HG02642 (cell line): ENCODE measurements around the gene PDLIM7.
A peak's percentile ranks its signal among the peaks of the same experiment; 100 is the strongest.

Experiments
- ATAC-seq: cut with Tn5 transposase; IDR thresholded peaks from one replicate; pipeline ENCODE4 v1.9.1; 2021; ENCODE audit warnings: mild to moderate bottlenecking; ENCODE audit not compliant: unreplicated experiment, poor library complexity

The PDLIM7 gene

DNA sequence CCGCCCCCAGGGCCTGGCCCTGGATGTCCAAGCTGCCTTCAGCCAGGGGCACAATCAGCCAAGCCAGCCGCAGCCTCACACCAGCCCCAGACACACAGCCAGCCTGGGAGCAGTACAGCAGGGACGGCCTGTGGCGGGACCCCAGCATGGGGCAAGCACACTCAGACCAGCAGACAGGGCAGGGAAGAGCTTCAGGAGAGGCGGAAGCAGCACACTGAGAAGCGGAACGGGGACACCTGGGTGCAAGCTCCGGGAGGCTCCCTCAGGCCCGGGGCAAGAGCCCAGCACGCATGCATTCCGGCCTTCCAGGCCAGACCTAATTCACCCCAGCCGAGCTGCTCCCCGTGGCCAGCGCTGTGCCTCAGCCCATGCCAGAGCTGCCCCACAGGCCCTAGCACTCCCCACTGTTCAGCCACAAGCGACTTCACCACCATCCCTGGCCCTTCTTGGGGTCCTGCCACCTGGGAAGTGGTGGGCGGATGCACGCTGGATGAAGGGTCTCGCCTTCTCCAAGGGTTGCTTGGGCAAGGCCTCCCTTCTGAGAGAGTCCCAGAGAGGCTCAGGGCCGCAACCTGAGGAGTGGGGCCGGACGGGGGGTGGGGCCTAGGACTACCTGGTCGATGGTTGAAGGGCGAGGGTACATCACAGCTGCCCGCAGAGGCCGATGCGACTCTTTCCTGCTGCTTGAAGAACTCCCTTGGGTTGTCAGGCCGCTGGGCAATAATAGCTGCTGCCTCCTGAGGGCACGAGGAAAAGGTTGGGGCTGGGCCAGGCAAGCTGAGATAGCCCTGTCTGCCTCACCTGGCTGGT lies 37.4 kb downstream of the PDLIM7 start:
- no peak for ATAC-seq

DNA sequence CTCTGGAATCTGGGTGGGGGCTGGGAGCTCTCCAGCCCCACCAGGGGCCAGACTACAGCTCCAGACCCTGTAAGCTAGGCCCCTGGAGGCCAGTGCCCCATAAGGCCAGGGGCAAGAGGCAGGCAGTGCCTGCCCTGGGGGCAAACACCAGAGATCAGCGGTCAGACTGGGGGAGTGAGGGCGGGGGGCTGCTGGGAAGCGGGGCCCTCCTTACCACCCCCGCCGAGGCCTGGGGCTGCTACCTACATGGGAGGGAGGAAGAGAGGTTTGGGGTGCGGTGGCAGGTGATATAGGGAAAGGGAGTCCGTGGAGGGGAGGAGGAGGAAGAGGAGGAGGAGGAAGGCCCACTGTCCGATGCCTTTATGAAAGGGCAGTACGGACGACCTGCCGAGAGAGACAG lies 38.0 kb downstream of the PDLIM7 start:
- no peak for ATAC-seq

DNA sequence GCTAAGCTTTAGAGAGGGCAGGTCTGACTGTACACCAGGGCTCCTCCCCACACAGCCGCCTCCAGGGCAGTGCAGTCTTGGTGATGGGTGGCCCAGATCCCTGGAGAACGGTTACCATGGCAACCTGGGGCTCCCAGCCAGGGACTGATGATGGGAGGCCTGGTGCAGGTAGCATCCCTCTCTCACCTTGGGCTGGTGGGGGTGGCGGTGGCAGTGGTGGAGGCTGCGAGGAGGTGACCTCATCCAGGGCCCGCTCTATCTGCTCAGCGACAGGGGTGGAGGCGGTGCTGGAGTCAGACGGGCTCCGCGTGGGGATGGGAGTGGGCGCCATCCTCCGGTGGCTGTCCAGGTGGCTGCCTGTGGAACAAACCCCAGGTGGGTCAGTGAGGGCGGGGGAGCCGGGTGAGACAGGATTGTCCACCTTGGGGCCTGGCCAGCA lies 38.5 kb downstream of the PDLIM7 start:
- ATAC-seq: no peak

DNA sequence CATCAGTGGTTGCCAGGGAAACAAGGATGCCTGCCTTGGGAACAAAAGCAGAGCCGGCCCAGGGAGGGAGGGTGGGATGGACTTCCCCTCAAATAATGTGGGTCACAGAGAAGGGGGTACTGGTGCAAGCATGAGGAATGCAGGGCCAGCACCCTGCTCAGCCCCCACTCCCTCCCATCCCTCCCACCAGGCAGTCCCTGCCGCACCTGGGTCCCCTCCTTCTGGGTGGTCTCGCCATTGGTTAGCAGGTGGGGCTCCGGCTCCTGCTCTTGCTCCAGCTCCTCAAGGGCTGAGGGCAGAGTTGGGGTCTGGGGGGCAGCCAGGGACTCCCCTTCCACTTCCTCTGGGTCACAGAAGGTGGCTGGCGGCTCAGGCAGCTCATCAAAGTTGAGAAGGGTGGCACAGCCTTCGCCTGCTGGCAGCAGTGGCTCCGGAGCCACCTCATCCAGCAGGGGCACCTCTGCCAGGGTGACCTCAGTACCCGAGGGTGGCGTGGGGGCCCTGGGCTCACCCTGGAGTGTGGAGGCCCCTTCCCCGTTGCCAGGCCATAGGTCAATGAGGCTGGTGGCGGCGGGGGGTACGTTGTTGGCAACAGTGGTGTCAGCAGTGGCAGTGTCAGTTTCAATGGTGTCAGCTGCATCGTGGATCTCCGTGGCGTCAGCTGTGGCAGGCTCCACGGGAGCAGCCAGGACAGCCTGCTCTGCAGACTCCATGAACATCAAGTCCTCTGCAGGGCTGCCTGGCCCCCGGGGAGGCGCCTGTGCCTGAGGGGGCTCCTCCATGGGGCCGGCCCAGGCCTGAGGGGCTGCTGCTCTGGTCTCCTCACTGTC lies 39.3 kb downstream of the PDLIM7 start:
- ATAC-seq: no peak

GRCh38 chr5:177456976-177457851 lies 40.2 kb downstream of the PDLIM7 start:
- peak; percentile 32 for ATAC-seq

DNA sequence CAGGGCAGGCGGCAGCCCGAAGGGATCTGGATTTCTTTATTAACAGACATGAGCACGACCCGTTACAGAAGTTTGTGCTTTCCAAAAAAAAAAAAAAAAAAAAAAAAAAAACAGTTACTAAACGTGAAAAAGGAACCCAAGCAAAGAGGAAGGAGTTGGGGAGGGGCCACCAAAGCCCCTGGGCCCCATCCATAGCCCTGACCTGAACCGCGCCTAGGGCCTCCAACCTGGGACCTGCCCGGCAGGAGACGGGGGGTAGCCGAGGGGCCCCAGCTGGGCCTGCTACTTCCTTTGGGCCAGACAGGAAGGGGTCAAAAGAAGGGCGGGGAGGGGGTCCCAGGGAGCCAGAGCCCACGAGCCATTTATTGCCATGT lies 40.8 kb downstream of the PDLIM7 start:
- ATAC-seq: no peak

- peak; percentile 19 for ATAC-seq
Measured at GRCh38 chr5:177455661-177456590, 41.5 kb downstream of the PDLIM7 start.

DNA sequence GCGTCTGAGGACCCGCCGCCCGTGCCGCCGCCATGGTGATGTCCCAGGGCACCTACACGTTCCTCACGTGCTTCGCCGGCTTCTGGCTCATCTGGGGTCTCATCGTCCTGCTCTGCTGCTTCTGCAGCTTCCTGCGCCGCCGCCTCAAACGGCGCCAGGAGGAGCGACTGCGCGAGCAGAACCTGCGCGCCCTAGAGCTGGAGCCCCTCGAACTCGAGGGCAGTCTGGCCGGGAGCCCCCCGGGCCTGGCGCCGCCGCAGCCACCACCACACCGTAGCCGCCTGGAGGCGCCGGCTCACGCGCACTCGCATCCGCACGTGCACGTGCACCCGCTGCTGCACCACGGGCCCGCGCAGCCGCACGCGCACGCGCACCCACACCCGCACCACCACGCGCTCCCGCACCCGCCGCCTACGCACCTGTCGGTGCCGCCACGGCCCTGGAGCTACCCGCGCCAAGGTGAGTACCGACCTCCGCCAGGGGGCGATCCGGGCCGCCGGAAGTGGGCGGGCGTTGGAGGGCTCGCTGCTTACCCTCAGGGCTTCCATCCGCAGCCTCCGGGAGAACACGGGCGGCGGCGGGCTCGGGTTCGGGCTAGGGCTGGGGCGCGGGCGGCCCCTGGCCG lies 42.3 kb downstream of the PDLIM7 start:
- ATAC-seq: peak; percentile 55

- ATAC-seq: peak; percentile 48
Measured at GRCh38 chr5:177454397-177455035, 42.9 kb downstream of the PDLIM7 start.

DNA sequence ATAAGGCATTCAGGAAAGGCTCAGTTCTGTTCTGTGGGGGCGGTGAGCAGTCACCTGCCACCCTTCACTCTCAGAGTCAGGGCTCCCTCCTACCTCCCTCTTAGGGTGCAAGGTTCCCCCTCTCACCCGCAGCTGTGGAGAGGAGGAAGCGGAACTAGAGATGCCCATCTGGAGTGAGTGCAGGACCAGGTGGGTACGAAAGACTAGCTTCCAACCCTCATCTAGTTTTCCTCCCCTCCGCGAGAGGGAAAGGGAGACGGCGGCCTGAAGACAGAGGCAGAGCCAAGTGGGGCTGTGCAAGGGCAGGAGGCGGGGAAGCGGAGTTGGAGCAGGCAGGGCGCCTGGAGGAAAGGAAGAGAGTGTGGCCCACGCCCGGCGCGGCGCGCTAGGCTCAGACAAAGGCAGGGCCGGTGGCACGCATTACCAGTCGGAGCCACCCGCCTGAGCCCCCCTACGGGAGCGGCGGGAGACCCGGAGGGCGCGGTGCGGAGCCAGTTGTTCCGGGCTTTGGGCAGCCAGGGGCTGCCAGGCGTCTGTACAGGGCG lies 43.5 kb downstream of the PDLIM7 start:
- ATAC-seq: peak; percentile 4

- ATAC-seq: no peak
Measured at GRCh38 chr5:177452688-177453638, 44.4 kb downstream of the PDLIM7 start.

GRCh38 chr5:177450667-177451424 lies 46.6 kb downstream of the PDLIM7 start:
- ATAC-seq: no peak

DNA sequence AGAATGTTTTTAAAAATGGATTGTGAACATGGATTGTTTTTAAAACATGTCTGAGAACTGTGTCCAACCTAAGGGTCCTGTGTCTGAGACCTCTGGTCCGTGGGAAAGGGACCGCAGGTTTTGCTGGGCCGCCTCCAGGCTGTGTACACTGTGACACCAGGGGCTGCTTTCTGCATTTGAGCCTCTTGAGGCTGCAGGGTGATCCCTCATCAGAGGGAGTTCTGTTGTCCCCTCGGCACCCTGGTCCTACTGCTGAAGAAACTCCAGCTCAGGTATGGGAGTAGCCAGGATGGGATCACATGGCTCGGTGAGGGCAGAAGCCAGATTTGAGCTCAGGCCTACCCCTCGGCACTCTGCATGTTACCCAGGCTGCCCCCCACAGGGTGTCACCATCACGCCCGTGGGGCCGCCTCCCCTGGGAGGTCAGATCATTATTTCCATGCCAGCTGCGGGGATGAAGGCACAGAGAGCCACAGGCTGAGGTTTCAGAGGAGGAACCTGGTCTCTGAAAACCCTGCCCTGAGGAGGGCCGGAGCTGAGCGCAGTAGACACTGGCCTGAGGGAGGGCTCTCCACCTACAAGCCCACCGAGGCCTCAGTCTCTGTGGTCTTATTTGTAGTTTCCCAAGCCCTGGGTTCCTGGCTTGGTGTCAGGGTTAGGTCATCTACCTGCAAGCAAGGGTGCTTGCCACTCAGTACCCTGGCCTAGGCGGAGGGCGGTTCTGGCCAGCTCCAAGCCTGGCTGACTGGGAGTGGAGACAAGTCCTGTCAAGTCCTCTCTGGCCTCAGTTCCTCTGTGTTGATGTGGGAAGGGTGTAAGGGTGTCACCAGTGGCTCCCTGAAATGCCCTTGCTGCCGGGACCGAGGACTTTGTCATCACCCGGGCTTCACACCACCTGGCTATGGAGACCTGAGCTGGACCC lies 48.0 kb downstream of the PDLIM7 start:
- ATAC-seq: no peak

- no peak for ATAC-seq
Measured at GRCh38 chr5:177448244-177448950, 49.0 kb downstream of the PDLIM7 start.
